GM19467 (cell line): ENCODE measurements around the gene ACOT8.
"Not testable (repeated sequence)": the region's sequence is repeated elsewhere in the genome, so short reads cannot be mapped to it uniquely, and the experiment has no call there.

Experiments used
- ATAC-seq: cut with Tn5 transposase; IDR thresholded peaks from one replicate; pipeline ENCODE4 v1.9.1; 2021; ENCODE audit warnings: mild to moderate bottlenecking, moderate library complexity; ENCODE audit not compliant: unreplicated experiment

ACOT8 gene

GRCh38 chr20:45888681-45889080, 31.5 kb upstream of the ACOT8 start:
- no peak for ATAC-seq

GRCh38 chr20:45887346-45887715, 30.1 kb upstream of the ACOT8 start, which contains the start of gene SPATA25:
Gene SPATA25 (minus strand): TSS chr20:45887622. CDS start chr20:45887590, 32 bp downstream.
- ATAC-seq = no peak

GRCh38 chr20:45886590-45887345, 29.6 kb upstream of the ACOT8 start:
- ATAC-seq = no peak

- ATAC-seq = no peak
Measured at GRCh38 chr20:45883100-45883469, 25.9 kb upstream of the ACOT8 start.

- ATAC-seq = no peak
Measured at GRCh38 chr20:45882469-45883099, 25.4 kb upstream of the ACOT8 start.

GRCh38 chr20:45880988-45881788, 24.0 kb upstream of the ACOT8 start, which contains the start of gene ZSWIM1:
Gene ZSWIM1 (plus strand): TSS chr20:45881227. CDS start chr20:45882593, 1,366 bp downstream.
- peak; percentile 96 for ATAC-seq

- no peak for ATAC-seq
Measured at GRCh38 chr20:45878076-45878761, 21.0 kb upstream of the ACOT8 start.

GRCh38 chr20:45874576-45874975, 17.4 kb upstream of the ACOT8 start:
- no peak for ATAC-seq

- not testable (repeated sequence) for ATAC-seq
Measured at GRCh38 chr20:45874104-45874481, 16.9 kb upstream of the ACOT8 start.

GRCh38 chr20:45873409-45874103, 16.4 kb upstream of the ACOT8 start:
- no peak for ATAC-seq

GRCh38 chr20:45872626-45873025, 15.4 kb upstream of the ACOT8 start:
- ATAC-seq = no peak

GRCh38 chr20:45867819-45868176, 10.6 kb upstream of the ACOT8 start:
- ATAC-seq = no peak

- no peak for ATAC-seq
Measured at GRCh38 chr20:45867136-45867818, 10.1 kb upstream of the ACOT8 start.

- no peak for ATAC-seq
Measured at GRCh38 chr20:45866454-45866853, 9.3 kb upstream of the ACOT8 start.

GRCh38 chr20:45863543-45864470, 6.6 kb upstream of the ACOT8 start:
- ATAC-seq = no peak

- no peak for ATAC-seq
Measured at GRCh38 chr20:45861221-45862075, 4.3 kb upstream of the ACOT8 start.

GRCh38 chr20:45860560-45861220, 3.5 kb upstream of the ACOT8 start:
- ATAC-seq = no peak
